HS-5 (cell line): ENCODE measurements around the gene PLAAT1.

Experiments used
- DNase-seq: peaks from one replicate; pipeline ENCODE4 v3.0.0-alpha.2; 2012; ENCODE audit warnings: low read depth

PLAAT1 gene

DNA sequence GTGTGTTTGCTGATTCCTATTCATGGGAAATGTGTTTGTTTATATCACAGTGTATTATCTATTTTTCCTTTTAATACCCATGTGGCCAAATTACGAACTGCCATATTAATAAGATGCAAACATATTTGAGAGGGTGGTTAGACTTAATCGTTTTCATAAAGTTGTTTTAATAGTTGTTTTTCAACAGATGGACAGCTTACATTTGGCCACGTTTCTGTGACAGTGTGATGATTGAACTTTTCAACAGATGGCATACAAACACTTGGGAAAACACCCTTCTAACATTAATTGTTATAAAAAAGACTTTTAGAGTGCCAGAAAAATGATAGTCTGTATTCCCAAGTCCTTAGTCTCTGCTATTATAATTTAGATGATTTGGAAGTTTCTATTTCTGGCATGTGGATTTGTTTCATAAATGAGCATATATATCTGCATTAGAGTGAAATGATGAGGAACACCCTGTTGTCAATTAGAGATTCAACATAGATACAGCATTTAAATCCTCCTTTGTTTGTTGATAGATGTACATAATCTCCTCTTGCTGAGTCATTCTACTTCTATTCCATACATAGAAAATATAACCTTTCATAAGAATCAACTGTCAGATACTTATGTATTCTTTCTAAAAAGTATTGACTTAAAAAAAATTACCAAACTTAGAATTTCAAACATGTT lies 13.1 kb downstream of the PLAAT1 start:
- no peak for DNase-seq

DNA sequence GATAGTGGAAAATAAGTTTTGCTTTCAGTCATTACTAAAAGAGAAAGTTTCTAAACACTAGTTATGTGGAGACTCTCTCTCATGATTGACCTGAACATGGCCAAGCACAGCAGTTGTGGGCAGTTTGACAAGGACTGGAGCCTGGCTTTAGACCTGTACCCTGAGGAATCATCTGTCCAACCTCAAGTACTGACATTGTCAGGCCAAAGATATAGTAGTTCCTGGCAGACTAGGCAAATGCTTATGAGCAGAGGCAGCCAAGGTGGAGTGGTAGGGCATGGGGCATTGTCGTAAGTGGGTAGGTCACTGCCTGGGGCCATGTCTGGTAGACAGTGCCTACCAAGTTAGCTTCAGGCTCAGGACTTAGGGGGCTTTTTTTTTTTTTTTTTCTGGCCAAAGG lies 20.9 kb downstream of the PLAAT1 start:
- DNase-seq, result no peak

DNA sequence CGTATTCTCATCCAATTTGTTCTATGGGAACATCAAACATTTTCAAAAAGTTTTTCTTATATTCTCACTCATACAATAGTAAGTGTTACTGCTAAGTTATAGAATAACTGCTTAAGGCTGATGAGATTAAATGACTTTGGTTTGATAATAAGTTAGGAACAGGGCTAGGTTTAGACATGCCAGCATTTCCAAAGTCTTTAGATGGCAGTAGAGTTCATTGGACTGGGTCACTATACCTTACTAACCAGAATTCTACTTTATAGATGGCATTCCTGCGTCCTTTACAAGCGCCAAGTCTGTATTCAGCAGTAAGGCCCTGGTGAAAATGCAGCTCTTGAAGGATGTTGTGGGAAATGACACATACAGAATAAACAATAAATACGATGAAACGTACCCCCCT lies 21.7 kb downstream of the PLAAT1 start:
- DNase-seq, result no peak

DNA sequence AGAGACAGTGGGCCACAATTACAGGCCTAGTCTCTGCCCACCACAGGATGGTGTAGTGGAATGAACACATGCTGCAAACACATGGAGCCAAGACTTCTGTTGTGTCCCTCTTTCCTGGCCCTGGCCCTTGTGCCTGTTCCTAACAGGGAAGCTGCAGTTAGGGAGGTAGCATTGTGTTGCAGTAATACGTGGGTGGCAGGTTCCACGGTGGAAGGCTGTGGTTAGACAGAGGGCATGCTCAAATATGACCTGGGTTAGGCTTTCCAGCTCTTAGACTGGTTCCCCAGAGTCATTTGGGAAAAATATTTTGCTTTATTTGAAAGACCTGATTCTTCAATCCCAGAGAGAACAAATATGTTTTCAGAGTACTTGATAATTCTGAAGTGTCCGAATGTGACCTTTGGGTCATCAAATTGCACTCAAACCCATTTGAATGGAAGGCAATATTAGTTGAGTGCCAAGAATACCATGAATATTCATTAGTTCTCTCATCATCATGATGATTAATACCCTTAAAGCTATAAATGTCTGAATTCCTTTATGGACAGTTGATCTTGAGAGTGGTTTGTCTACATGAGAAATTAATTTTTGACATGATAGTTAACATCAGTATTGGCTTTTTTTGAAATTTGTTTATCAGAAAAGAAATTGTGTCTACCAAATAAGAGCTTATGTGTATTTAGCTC lies 28.5 kb downstream of the PLAAT1 start:
- DNase-seq, result no peak

DNA sequence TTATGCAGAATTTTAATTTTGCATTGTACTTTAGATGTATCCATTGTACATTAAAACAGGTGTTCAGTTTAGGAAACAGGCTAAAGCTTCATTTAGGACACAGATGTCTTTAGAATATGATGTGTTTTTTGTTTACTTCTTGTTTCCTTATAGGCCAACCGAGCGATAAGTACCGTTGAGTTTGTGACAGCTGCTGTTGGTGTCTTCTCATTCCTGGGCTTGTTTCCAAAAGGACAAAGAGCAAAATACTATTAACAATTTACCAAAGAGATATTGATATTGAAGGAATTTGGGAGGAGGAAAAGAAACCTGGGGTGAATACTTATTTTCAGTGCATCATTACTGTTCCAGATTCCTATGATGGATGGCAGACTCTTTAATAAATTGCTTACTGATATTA lies 29.4 kb downstream of the PLAAT1 start:
- DNase-seq, result no peak

DNA sequence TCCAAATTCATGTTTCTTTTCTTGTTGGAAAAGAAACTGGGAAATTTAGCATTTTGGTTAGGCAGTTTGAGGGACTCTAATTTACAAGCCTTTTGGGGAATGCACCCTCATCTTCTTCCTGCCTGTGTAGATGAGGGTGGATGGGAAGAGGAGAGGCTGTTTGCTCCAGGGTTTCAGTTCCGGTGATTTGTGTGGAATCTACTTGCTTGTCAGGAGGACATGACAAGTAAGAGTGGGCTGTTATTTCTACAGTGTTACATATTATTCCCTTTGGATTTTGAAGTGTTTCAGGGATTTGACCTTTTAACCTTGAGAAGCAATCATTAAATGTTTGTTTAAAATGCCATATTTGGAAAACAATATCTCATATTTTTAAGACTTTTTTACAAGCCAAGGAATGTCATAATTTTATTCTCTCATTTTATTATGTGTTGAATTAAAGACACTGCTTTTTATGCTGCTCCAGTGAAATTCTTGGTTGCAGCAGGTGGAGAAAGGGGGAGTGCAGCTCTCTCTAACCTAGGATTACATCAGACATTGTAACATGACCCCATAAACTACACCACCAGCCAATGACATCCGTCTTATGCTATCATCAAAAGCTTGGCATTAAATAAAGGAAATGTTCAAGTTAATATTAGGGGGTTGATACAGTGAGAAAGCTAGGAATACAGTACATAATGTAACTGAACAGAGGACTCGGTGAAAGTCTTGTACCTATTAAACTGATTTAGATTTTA lies 30.2 kb downstream of the PLAAT1 start:
- no peak for DNase-seq

DNA sequence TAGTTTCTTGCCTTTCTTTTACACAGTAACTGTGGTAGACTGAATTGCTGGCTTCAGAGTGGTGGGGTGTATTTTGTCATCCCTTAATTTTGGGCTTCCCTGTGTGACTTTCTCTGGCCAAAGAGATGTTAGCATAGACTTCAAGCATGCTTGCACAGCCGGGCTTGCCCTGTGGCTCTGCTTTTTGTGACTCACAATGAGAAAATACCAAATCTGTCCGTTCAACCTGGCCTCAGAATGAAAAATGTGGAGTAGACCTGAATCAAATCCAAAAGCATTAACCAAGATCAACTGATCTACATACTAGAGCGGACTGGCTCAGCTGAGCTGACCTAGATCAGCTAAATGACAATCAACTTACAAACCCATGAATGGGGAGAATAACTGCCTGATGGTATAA lies 51.4 kb downstream of the PLAAT1 start:
- DNase-seq, result no peak

DNA sequence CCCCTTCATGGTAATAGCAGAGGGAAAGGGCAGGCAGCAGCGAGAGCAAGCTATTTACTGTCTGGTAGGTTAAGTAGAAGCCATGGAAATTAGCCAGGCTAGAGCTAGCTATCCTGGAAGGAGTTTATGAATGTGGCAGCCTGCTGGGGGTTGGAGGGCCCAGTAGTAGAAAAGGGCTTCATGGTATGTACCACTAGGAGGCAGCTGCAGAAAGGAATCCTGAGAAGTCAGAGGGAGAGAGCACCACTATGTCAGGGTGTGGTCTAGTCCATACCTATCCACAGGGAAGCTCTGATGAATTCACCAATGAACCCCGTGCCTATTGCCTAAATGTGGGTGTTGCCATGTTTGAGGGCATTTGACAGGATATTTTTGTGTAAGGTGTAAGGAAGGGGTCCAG lies 55.0 kb downstream of the PLAAT1 start:
- no peak for DNase-seq

DNA sequence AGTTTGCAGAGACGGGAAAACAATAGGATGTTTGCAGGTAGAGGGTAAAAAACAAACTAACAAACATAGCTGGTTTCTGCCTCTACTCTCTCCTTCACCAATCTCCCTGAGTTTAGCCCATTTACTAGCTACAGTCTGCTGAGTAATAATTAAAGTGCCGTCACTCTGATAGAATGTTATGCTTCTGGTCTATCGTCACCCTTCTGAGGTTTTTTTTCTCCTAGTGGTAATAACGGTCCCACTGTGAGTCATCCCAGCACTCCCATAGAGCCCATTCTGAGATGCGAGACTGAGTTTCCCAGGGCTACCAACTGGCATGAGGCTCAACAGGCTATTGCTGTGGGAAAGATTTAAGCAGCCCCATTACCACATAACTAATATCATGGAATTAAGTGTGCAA lies 56.4 kb downstream of the PLAAT1 start:
- DNase-seq, result no peak

DNA sequence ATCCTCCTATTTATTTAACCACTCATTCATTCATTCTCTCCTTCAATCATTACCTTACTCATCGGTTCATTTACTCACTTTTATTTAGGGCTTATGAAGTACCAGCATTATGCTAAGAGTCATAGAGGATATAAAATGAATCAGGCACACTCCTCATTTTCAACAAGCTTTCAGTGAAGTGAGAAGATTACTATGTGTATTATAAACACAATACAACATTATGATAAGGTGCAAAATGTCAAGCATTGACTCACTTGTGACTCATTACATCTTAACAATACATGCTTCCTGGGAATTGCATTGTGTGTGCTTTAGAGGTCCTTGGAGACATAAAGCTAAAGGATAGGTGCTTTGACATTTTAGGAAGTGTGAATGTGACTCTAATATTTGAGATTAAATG lies 60.4 kb downstream of the PLAAT1 start:
- peak; percentile 14 for DNase-seq

DNA sequence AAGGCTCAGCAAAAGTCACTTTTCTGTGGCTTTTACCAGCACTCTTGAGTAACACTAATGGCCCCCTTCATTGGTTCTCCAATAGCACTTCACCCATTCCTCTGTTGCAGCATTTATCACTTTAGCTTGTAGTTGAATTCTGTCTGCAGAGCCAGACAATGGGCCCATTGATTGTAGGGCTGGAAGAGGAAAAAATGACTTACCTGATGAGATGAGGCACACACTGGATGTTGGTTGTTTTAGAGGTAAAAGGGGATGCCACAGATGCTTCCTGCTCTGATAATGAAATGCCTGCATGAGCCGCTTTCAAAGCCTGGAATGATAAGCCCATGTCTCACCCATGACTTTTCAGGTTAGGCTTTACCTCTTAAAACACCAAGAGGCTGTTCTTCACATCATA lies 64.3 kb downstream of the PLAAT1 start:
- DNase-seq, result no peak

DNA sequence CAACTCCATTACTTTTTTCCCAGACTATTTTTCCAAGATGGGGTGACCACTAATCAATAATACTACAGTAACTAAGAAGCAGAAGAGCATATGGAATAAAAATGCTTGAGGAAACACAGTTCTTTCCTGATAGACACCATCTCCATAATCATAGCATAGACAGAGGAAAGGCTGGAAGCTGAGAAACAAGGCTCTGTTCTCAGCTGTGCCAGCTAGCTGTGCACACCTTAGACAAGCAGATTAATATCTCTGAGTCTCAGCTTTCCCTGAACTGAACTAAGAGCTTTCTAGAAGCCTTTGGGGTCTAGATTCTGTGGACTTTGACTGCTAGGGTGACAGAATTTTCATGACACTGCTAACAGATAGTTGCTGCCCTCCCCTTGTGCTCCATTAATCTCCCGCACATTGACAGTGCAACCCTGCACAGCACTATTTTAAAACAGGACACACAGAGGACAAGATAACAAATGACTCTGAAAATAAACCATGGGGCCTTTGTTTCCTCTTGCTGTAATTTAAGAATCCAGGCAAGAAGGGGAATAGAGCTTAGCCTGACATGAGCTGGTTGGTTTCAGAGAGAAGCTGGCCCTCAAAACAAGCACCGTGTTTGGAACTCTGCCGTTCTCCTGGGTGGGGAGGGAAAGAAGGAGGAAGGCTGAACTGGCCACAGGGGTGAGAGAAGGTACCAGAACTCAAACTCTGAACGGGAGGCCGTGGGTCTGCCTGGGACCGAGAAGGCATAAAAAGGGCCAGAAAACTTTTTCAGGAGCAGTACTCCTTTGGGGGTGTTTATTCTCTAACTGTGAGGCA lies 70.1 kb downstream of the PLAAT1 start:
- DNase-seq, result no peak

DNA sequence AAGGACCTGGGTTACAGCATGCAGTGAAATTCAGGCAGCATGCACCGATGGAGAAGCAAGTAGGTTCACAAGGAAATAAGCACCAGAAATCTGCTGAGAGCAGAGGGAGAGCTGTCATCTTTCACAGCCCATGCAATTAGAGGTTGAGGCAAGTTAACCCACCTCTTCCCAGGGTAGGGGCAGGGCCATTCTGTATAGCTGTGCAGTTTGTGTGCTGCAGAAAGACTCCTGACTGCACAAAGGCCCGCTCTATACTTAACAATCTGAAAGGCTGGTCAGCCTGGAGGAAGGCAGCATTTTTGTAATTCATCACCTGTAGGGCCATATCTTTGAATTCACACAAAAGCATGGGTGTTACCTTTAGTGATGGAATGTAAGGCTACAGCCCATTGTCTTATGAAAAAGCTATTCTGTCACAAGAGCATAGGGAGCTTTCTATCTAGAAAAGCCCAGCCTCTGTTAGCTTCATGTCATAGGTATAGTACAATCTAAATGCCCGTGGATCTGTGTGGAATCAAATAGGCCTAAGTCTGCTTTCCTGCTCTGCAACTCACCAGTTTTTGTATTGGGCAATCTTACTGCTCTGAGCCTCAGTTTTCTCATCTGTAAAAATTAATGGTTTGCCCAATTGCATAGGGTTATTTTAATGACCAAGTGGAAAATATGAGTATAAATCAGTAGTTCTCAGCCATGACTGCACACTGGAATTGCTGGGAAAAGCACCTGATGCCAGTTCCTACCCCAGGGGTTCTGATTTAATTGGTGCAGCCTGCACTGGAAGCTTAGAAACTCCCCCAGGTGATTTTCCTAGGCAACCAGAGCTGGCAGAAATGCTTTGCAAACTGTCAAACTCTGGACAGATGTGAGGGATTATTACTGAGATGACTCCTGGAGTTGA lies 72.3 kb downstream of the PLAAT1 start:
- DNase-seq, result no peak

DNA sequence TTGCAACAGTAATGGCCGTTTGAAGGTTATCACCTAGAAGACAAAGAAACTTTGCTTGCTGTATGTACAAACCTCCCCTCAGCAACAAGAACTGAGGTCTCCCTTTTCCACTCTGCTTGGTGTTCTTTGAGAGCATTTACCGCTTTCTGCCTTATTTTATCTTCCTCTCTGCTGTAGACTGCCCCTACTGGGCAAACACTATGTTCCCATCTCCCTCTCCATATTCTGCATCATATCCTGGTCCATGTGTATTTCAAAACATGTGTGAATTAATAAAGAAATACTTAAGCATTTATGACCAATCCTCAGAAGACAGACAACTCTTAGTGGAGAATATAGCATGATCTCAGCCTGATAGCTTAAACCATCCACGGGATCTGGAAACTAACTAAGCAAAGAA lies 73.1 kb downstream of the PLAAT1 start:
- DNase-seq, result no peak

DNA sequence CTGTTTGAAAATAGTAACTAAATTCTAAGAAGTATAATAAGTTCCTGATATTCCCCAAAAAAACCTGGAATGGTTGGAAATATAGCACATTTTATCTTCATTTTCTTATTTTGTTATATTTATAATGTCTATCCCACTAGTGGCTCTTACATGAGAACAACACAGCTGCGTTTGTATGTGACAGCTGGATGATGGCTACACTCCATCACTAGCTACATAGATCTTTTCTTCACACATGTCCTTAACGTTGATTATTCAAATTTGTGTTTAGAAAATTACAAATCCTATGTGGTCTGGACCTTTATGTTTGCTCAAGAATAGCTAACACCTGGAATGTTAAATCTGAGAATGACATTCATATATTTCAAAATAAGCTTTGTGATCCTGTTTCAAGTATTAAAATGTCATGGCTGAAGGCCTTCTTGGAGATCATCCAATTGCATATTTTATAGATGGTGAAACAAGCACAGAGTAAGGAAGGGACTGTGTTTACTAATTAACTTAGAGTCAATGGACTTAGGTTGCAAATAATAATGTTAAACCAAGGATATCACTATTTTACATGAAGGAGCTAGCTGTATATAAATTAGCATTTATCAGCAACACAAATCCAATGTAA lies 76.8 kb downstream of the PLAAT1 start:
- DNase-seq, result no peak
